ENCODE data around the gene CDKN2B. TPM values are rescaled to one million over a fixed set of nuclear protein-coding genes. Genes with fewer than 3 reads are reported as not detected.

Gene CDKN2B
- total and polyA plus RNA-seq, 2 experiments from 2014 or later = 0.29 to 0.83 TPM

- DNase-seq (ENCODE audit: low spot score) (no peak), ATAC-seq (no peak)
- H3K4me3 ChIP-seq = no peak overlapping the region
- no peaks in the 10 kb centered on the region for H3K27me3 ChIP-seq (ENCODE audit: insufficient read depth)
- no peak overlapping the region for H3K4me2 ChIP-seq
- H3K4me3 Mint-ChIP-seq = no peak overlapping the region
- H3K36me3 Mint-ChIP-seq (ENCODE audit: low read depth) = no peaks in the 10 kb centered on the region
- no peaks in the 10 kb centered on the region for H3K27me3 Mint-ChIP-seq (ENCODE audit: insufficient read depth, low read depth, poor library complexity)
- H3K36me3 ChIP-seq (ENCODE audit: insufficient read depth) = no peaks in the 10 kb centered on the region
- H3K9me3 Mint-ChIP-seq = no peaks in the 10 kb centered on the region
- no peak overlapping the region for H3K27ac Mint-ChIP-seq
- no peaks in the 10 kb centered on the region for H3F3A ChIP-seq (replicated peaks; ENCODE audit: low read depth)
- peaks cover 12% of the 10 kb centered on the region; the same call in 2 of the 3 replicates for H3K4me1 Mint-ChIP-seq
- H3K4me1 ChIP-seq (ENCODE audit: insufficient read depth) = peaks cover 6% of the 10 kb centered on the region; the same call in 1 of the 2 replicates
- no peak overlapping the region for H2AFZ ChIP-seq
- no peaks in the 10 kb centered on the region for H3K9me2 ChIP-seq (ENCODE audit: insufficient read depth)
- H4K20me1 ChIP-seq (replicated peaks; ENCODE audit: insufficient read depth) = no peaks in the 10 kb centered on the region
- TF ChIP-seq REST (IDR thresholded peaks at IDR 0.05; ENCODE audit: unreplicated experiment) (no peak), STAT1 (IDR thresholded peaks at IDR 0.05; ENCODE audit: unreplicated experiment) (no peak)
- no peak overlapping the region for H3K27ac ChIP-seq (ENCODE audit: low read depth)
- no peaks in the 10 kb centered on the region for H3K79me2 ChIP-seq (replicated peaks; ENCODE audit: insufficient read depth)
These were observed 26.5 kb upstream of the CDKN2B start for GRCh38 chr9:22035591-22036011.

- H3K4me3 Mint-ChIP-seq = no peak overlapping the region
- Histone ChIP-seq H3K27ac (ENCODE audit: low read depth) (no peak overlapping the region), H4K20me1 (replicated peaks; ENCODE audit: insufficient read depth) (no peaks in the 10 kb centered on the region), H3F3A (replicated peaks; ENCODE audit: low read depth) (no peaks in the 10 kb centered on the region), H3K79me2 (replicated peaks; ENCODE audit: insufficient read depth) (no peaks in the 10 kb centered on the region), H2AFZ (no peak overlapping the region; the same call in 1 of the 2 replicates), H3K9me2 (ENCODE audit: insufficient read depth) (no peaks in the 10 kb centered on the region), H3K4me3 (no peak overlapping the region), H3K27me3 (ENCODE audit: insufficient read depth) (no peaks in the 10 kb centered on the region), H3K36me3 (ENCODE audit: insufficient read depth) (no peaks in the 10 kb centered on the region), H3K4me2 (no peak overlapping the region), H3K4me1 (ENCODE audit: insufficient read depth) (peaks cover 12% of the 10 kb centered on the region)
- ATAC-seq (no peak), DNase-seq (ENCODE audit: low spot score) (no peak)
- H3K36me3 Mint-ChIP-seq (ENCODE audit: low read depth) = no peaks in the 10 kb centered on the region
- no peaks in the 10 kb centered on the region for H3K27me3 Mint-ChIP-seq (ENCODE audit: insufficient read depth, low read depth, poor library complexity)
- no peak overlapping the region for H3K27ac Mint-ChIP-seq
- H3K9me3 Mint-ChIP-seq = no peaks in the 10 kb centered on the region
- TF ChIP-seq, protein P1, sequence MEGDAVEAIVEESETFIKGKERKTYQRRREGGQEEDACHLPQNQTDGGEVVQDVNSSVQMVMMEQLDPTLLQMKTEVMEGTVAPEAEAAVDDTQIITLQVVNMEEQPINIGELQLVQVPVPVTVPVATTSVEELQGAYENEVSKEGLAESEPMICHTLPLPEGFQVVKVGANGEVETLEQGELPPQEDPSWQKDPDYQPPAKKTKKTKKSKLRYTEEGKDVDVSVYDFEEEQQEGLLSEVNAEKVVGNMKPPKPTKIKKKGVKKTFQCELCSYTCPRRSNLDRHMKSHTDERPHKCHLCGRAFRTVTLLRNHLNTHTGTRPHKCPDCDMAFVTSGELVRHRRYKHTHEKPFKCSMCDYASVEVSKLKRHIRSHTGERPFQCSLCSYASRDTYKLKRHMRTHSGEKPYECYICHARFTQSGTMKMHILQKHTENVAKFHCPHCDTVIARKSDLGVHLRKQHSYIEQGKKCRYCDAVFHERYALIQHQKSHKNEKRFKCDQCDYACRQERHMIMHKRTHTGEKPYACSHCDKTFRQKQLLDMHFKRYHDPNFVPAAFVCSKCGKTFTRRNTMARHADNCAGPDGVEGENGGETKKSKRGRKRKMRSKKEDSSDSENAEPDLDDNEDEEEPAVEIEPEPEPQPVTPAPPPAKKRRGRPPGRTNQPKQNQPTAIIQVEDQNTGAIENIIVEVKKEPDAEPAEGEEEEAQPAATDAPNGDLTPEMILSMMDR (conservative IDR thresholded peaks at IDR 0.05; ENCODE audit: low read depth in 2 of 2) = no peak
- TF ChIP-seq EZH2 (IDR thresholded peaks at IDR 0.05; ENCODE audit: low read depth, unreplicated experiment) (no peak), ZNF331 (CRISPR knock-in tag; IDR thresholded peaks at IDR 0.05; ENCODE audit: low read depth) (no peak), NANOG (IDR thresholded peaks at IDR 0.05; ENCODE audit: borderline replicate concordance) (no peak), STAT1 (IDR thresholded peaks at IDR 0.05; ENCODE audit: unreplicated experiment) (no peak), EZH2phosphoT487 (IDR thresholded peaks at IDR 0.05; ENCODE audit: unreplicated experiment) (no peak)
- TF ChIP-seq, protein P2, sequence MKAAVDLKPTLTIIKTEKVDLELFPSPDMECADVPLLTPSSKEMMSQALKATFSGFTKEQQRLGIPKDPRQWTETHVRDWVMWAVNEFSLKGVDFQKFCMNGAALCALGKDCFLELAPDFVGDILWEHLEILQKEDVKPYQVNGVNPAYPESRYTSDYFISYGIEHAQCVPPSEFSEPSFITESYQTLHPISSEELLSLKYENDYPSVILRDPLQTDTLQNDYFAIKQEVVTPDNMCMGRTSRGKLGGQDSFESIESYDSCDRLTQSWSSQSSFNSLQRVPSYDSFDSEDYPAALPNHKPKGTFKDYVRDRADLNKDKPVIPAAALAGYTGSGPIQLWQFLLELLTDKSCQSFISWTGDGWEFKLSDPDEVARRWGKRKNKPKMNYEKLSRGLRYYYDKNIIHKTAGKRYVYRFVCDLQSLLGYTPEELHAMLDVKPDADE (IDR thresholded peaks at IDR 0.05) = no peak
- H3K4me1 Mint-ChIP-seq = peaks cover 11% of the 10 kb centered on the region
These were observed 24.0 kb upstream of the CDKN2B start for GRCh38 chr9:22033012-22033630.
